NCI-H128 (cell line): ENCODE results near the gene SELP.

Source experiments
- DNase-seq: peaks from one replicate; lab custom pipeline; 2025; ENCODE audit not compliant: unreplicated experiment; lab: John Stamatoyannopoulos, UW

SELP gene

DNA sequence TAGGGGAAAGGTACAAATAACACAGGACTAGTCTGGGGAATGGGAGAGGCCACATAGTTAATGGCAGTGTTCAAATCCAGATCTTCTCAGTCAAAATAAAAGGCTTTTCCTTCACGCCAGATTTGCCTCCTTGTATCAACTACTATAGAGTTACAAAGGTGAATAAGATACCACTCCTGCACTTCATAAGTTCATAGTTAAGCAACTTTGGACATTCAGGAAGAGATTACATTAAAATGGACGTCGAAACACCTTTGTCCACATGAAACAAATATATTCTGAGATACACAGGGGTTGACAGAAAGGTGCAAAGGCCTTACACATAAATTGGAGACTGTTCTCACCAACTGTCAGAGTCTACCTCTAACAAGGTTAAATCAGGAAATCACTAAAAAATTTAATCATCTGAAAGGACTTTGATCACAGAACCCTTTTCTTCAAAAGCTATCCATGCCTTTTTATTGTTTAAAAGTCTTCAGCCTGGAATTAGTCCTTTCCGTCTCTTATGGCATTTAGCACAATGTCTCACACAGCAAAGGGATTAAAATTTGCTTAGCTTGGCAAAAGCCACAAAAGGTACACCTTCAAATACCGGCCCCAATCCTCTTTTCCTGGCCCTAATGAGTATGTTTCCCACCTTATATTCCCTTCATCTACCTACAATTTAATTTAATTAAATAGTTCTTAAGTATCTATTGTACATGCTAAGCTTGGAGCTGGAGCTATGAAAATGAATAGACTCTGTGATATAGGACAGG is 51.8 kb downstream of the SELP start:
- DNase-seq = no peak

- DNase-seq = no peak
Observed at GRCh38 chr1:169576935-169577331, 53.0 kb downstream of the SELP start.

DNA sequence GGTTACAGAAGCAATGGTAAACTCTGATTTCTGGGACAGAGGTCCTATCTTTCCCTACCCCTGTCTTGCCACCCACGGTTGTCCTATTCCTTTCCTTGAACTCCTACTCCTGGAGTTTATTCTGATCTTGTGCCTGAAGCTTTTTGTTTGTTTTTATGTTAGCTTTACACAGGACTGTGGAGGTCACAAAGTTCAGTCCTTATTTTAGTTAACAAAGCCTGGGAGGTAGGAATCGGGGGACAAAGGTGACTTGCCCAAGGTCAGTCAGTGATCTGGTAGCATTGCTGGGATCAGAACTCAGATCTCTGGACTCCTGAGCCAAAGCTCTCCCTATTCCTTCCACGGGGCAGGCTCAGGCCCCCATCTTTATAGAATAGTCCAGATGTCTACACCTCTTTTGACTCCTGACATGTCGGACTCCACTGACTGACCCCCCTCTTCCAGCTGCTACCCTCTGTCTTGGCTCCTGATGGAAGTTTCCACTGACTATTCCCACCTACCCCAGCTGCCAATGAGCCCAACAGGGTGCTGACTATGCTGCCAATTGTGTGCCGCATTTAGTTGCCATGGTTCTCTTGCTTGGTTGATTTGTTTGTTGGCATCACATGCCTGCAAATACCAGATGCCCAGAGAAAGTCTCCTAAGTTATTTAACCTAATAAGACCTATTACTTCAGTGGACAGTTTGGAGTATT is 53.5 kb downstream of the SELP start:
- no peak for DNase-seq

GRCh38 chr1:169574336-169574735 is 55.6 kb downstream of the SELP start:
- DNase-seq = no peak

DNA sequence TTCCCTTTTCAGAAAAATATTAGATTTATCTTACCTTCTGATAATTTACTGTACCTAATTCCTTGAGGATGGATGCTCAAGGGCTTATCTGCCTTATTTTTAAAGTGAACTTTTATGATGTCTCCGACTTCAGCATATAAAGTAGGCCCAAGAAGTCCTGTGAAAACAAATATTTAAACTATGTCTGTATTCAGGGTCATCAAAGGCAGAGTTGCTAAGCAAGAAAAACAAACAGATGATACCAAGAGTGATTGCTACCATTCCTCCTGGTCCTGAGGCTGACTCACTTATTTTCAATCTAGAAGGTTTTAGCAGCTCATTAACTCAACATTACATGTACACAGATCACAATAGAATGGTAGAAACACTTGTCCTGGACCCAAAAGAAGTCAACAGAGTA is 57.7 kb downstream of the SELP start:
- no peak for DNase-seq

GRCh38 chr1:169571450-169571849 is 58.5 kb downstream of the SELP start:
- no peak for DNase-seq

- DNase-seq = no peak
Observed at GRCh38 chr1:169570172-169570574, 59.8 kb downstream of the SELP start.

GRCh38 chr1:169568497-169568896 is 61.4 kb downstream of the SELP start:
- DNase-seq = no peak

GRCh38 chr1:169565335-169566271 is 64.3 kb downstream of the SELP start:
- no peak for DNase-seq

DNA sequence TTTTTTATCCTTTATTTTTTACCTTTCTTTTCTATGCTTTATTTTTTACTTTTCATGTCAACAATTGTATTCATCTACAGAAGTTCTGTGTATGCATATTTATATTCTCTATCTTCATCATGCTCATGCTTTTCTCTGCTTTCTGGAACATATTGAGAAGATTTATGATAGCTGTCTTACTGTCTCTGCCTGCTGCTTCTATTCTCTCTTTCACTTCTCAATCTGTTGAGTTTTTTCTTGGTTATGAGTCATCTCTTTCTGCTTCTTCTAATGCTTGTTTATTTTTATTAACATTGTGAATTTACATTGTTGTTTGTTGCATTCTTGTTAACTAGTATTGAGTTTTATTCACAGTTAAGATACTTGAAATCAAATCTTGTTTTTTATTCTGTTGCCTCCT is 66.3 kb downstream of the SELP start:
- DNase-seq = no peak

DNA sequence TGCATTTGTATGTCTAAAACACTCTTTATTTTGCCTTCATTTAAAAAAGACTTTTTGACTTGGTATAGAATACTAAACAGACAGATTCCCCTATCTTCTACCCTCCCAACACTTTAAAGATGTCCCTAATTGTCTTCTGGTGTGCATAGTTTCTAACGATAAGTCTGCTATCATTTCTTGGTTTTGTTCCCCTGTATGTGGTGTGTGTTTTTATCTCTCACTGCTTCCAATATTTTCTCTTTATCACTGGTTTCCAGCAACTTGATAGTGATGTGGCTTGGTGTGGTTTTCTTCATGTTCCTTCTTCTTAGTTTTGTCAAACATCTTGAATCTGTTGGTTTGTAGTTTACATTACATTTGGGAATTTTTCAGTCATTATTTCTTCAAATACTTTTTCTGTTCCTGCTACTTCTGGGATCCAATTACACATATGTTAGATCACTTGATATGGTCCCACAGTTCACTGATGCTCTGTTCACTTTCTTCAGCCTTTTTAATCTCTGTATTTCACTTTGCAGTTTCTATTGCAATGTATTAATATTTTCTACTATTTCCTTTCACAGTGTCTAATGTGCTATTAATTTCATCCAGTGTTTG is 66.8 kb downstream of the SELP start:
- DNase-seq = no peak

GRCh38 chr1:169561692-169562091 is 68.2 kb downstream of the SELP start:
- no peak for DNase-seq

GRCh38 chr1:169557131-169557530 is 72.8 kb downstream of the SELP start:
- no peak for DNase-seq

- DNase-seq = peak; percentile 9
Observed at GRCh38 chr1:169550294-169550693, 79.6 kb downstream of the SELP start.

- no peak for DNase-seq
Observed at GRCh38 chr1:169548282-169548681, 81.6 kb downstream of the SELP start.

- peak; percentile 70 for DNase-seq
Observed at GRCh38 chr1:169546087-169546995, 83.6 kb downstream of the SELP start.

GRCh38 chr1:169545472-169545871 is 84.5 kb downstream of the SELP start:
- DNase-seq = no peak

GRCh38 chr1:169538998-169539871 is 90.7 kb downstream of the SELP start:
- no peak for DNase-seq
